Panc1 (cell line): ENCODE measurements around the gene TMEM164. TPM values are rescaled to one million over a fixed set of nuclear protein-coding genes. Genes with fewer than 3 reads are reported as not detected.

Experiments
- ATAC-seq: fragments of 200-7000 bp; cut with Tn5 transposase; 2 replicates; pipeline ENCODE4 v1.9.1; 2020; ENCODE audit warnings: mild to moderate bottlenecking, moderate library complexity
- BruUV-seq: library from RNA; stranded (reverse); fragments of 400-500 nt; replicated peaks from 2 replicates; lab custom pipeline; 2021; lab: Mats Ljungman, UMichigan
- CTCF ChIA-PET: fragments of 300-600 bp; sonication (Branson Sonifier 250); formaldehyde crosslinking; loops from one replicate; lab custom pipeline; 2022; ENCODE audit warnings: antibody characterized with exemption; lab: Charles Lee
- POLR2A ChIA-PET: fragments of 300-600 bp; sonication (Branson Sonifier 250); formaldehyde crosslinking; loops from one replicate; lab custom pipeline; 2022; ENCODE audit warnings: antibody characterized with exemption; lab: Charles Lee
- DNase-seq: peaks from one replicate; pipeline ENCODE4 v3.0.0-alpha.2; 2010; ENCODE audit warnings: low read depth, low spot score
- H3K27ac ChIP-seq: 2 replicates; pipeline ENCODE4 v1.5.1; 2011; ENCODE audit warnings: mild to moderate bottlenecking, low read length, inconsistent platforms
- H3K27me3 ChIP-seq: fragments of 200-500 bp; sonication (Bioruptor generic); 2 replicates; pipeline ENCODE4 v1.6.0; 2014; ENCODE audit warnings: low read length, inconsistent platforms; ENCODE audit not compliant: control insufficient read depth, insufficient read depth
- H3K36me3 ChIP-seq: fragments of 200-500 bp; sonication (Bioruptor generic); 2 replicates; pipeline ENCODE4 v1.5.1; 2014; ENCODE audit warnings: inconsistent platforms, mild to moderate bottlenecking, low read length, moderate library complexity; ENCODE audit not compliant: control insufficient read depth, insufficient read depth
- H3K4me1 ChIP-seq: 2 replicates; pipeline ENCODE4 v1.5.1; 2011; ENCODE audit warnings: inconsistent platforms, mild to moderate bottlenecking, low read length, moderate library complexity; ENCODE audit not compliant: control insufficient read depth, insufficient read depth
- H3K4me3 ChIP-seq, 2 experiments: 2 replicates each; pipeline ENCODE4 v1.5.1; 2011 to 2012; ENCODE audit warnings: low read depth in 2 of 2, low read length in 2 of 2, mild to moderate bottlenecking in 2 of 2, inconsistent platforms in 1 of 2, moderate library complexity in 1 of 2
- H3K9me3 ChIP-seq: fragments of 200-500 bp; sonication (Bioruptor generic); 2 replicates; pipeline ENCODE4 v1.5.1; 2014; ENCODE audit warnings: low read depth, mild to moderate bottlenecking, inconsistent platforms, low read length, moderate library complexity; ENCODE audit not compliant: control insufficient read depth, insufficient read depth
- CTCF ChIP-seq: fragments of 450-650 bp; IDR thresholded peaks from 2 replicates; pipeline ENCODE4 v1.5.1; 2017; ENCODE audit warnings: mild to moderate bottlenecking
- POLR2AphosphoS5 ChIP-seq: IDR thresholded peaks from 2 replicates; pipeline ENCODE4 v1.6.1; 2012; ENCODE audit warnings: mild to moderate bottlenecking, low read depth, low read length, moderate library complexity
- REST ChIP-seq, 2 experiments: IDR thresholded peaks; 2 replicates each; pipeline ENCODE4 v1.6.1; 2011 to 2012; ENCODE audit warnings: low read depth in 2 of 2, control low read depth in 1 of 2, low read length in 1 of 2, mild to moderate bottlenecking in 1 of 2, moderate library complexity in 1 of 2; ENCODE audit not compliant: insufficient read depth in 1 of 2
- SIN3A ChIP-seq: IDR thresholded peaks from 2 replicates; pipeline ENCODE4 v1.6.1; 2012; ENCODE audit warnings: low read depth, mild to moderate bottlenecking, low read length, moderate library complexity, borderline replicate concordance; ENCODE audit not compliant: insufficient read depth
- TCF7L2 ChIP-seq: IDR thresholded peaks from 2 replicates; pipeline ENCODE4 v1.6.1; 2011; ENCODE audit warnings: mild to moderate bottlenecking, low read depth, low read length, inconsistent platforms
- in situ Hi-C: cut with HindIII; loops from 2 replicates; pipeline ENCODE4 v1.10.0; 2016; ENCODE audit warnings: low sequenced_read_pairs, low pct_unique_long_range_greater_than_20kb
- intact Hi-C: fragments of 100-400 bp; cut with micrococcal nuclease; formaldehyde crosslinking; loops from one replicate; pipeline ENCODE4 v1.10.0; 2022; ENCODE audit not compliant: unreplicated experiment
- total RNA-seq: library from RNA; stranded (reverse); gene quantifications from one replicate; pipeline ENCODE4 v1.2.1, GENCODE V29; 2021; ENCODE audit not compliant: unreplicated experiment

Gene TMEM164
- total RNA-seq, 1 experiment from 2014 or later, result 32.8 TPM

- DNase-seq (no peak), ATAC-seq (no peak)
- no peak overlapping the region for H3K4me3 ChIP-seq
- no TSS peak for BruUV-seq
- H3K36me3 ChIP-seq, result no peaks in the 10 kb centered on the region
- H3K27ac ChIP-seq, result no peak overlapping the region
- CTCF ChIA-PET, result no interaction called here
- no peaks in the 10 kb centered on the region for H3K27me3 ChIP-seq
- no peaks in the 10 kb centered on the region for H3K9me3 ChIP-seq
- H3K4me1 ChIP-seq, result no peaks in the 10 kb centered on the region
- TF ChIP-seq SIN3A (no peak), REST (IDR thresholded peaks at IDR 0.05; ENCODE audit: insufficient read depth in 1 of 2, low read depth in 2 of 2, low read length in 1 of 2) (no peak), CTCF (peak; percentile 37), TCF7L2 (no peak), POLR2AphosphoS5 (no peak)
- in situ Hi-C loops, result no loop called here
- POLR2A ChIA-PET, result no interaction called here
- intact Hi-C loops, result no loop called here
These were observed 122.7 kb downstream of the TMEM164 start for GRCh38 chrX:110125446-110126162.

GRCh38 chrX:110131031-110131430, 128.1 kb downstream of the TMEM164 start:
- intact Hi-C loops, result no loop called here
- CTCF ChIA-PET, result interaction anchor here (1.0 kb wide), 1 partner anchor 15 kb away, joined by 4 read pairs; no protein-coding TSS in a partner anchor
- no peak for ATAC-seq

More at GRCh38 chrX:110131031-110131430, 128.1 kb downstream of the TMEM164 start:
- Histone ChIP-seq H3K4me1 (no peaks in the 10 kb centered on the region), H3K9me3 (no peaks in the 10 kb centered on the region), H3K36me3 (no peaks in the 10 kb centered on the region), H3K27me3 (no peaks in the 10 kb centered on the region), H3K4me3 (no peak overlapping the region), H3K27ac (no peak overlapping the region)
- POLR2A ChIA-PET, result no interaction called here
- no TSS peak for BruUV-seq
- DNase-seq, result no peak
- TF ChIP-seq REST (IDR thresholded peaks at IDR 0.05; ENCODE audit: insufficient read depth in 1 of 2, low read depth in 2 of 2, low read length in 1 of 2) (no peak), CTCF (no peak), POLR2AphosphoS5 (no peak), TCF7L2 (no peak), SIN3A (no peak)
- in situ Hi-C loops, result no loop called here
